HL-60 (cell line): ENCODE measurements around the gene SHC3.

Experiments used
- GABPA ChIP-seq: IDR thresholded peaks from 2 replicates; pipeline ENCODE4 v1.6.1; 2012; ENCODE audit warnings: low read depth
- SPI1 ChIP-seq: IDR thresholded peaks from 2 replicates; pipeline ENCODE4 v1.6.1; 2012; ENCODE audit warnings: low read depth, mild to moderate bottlenecking, borderline replicate concordance
- TF ChIP-seq, protein P1 (sequence below): IDR thresholded peaks from one replicate; pipeline ENCODE4 v1.5.1; 2011; ENCODE audit warnings: low read length, control low read depth, inconsistent platforms; ENCODE audit not compliant: insufficient read depth

- TF ChIP-seq GABPA, result no peak
- TF ChIP-seq, protein P1, sequence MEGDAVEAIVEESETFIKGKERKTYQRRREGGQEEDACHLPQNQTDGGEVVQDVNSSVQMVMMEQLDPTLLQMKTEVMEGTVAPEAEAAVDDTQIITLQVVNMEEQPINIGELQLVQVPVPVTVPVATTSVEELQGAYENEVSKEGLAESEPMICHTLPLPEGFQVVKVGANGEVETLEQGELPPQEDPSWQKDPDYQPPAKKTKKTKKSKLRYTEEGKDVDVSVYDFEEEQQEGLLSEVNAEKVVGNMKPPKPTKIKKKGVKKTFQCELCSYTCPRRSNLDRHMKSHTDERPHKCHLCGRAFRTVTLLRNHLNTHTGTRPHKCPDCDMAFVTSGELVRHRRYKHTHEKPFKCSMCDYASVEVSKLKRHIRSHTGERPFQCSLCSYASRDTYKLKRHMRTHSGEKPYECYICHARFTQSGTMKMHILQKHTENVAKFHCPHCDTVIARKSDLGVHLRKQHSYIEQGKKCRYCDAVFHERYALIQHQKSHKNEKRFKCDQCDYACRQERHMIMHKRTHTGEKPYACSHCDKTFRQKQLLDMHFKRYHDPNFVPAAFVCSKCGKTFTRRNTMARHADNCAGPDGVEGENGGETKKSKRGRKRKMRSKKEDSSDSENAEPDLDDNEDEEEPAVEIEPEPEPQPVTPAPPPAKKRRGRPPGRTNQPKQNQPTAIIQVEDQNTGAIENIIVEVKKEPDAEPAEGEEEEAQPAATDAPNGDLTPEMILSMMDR, result no peak
- TF ChIP-seq SPI1, result no peak
Observed at GRCh38 chr9:88960632-88961031, 218.0 kb downstream of the SHC3 start.
